Fibroblast of the aortic adventitia (primary cell): ENCODE measurements around the gene NOL4L. TPM values are rescaled to one million over a fixed set of nuclear protein-coding genes. Genes with fewer than 3 reads are reported as not detected.

Experiments
- DNase-seq: peaks from one replicate; pipeline ENCODE4 v3.0.0-alpha.2; 2010; ENCODE audit warnings: low read depth
- H3K4me3 ChIP-seq: 2 replicates; pipeline ENCODE4 v1.5.1; 2011; ENCODE audit warnings: low read depth, mild to moderate bottlenecking, control low read depth, low read length, moderate library complexity
- CTCF ChIP-seq: IDR thresholded peaks from 2 replicates; pipeline ENCODE4 v1.5.1; 2011; ENCODE audit warnings: mild to moderate bottlenecking, low read length, control low read depth, inconsistent platforms; ENCODE audit not compliant: insufficient read depth
- total RNA-seq: library from RNA; depleted of rRNA; stranded (reverse); fragments of >200 nt; gene quantifications from 2 replicates; pipeline ENCODE4 v1.2.3, GENCODE V29; 2012; ENCODE audit warnings: low replicate concordance

Gene NOL4L
- total RNA-seq, 1 donor = 4.5 TPM

- TF ChIP-seq CTCF = no peak
- DNase-seq = no peak
- H3K4me3 ChIP-seq = no peak overlapping the region
These were observed 137.8 kb downstream of the NOL4L start for GRCh38 chr20:32447136-32448027.

GRCh38 chr20:32446301-32447100 lies 138.6 kb downstream of the NOL4L start:
- no peak overlapping the region for H3K4me3 ChIP-seq
- DNase-seq = no peak

GRCh38 chr20:32445539-32446273 lies 139.4 kb downstream of the NOL4L start:
- H3K4me3 ChIP-seq = no peak overlapping the region
- DNase-seq = no peak
- no peak for TF ChIP-seq CTCF

More at GRCh38 chr20:32446301-32447100, 138.6 kb downstream of the NOL4L start:
- no peak for TF ChIP-seq CTCF

GRCh38 chr20:32444474-32445220 lies 140.5 kb downstream of the NOL4L start:
- H3K4me3 ChIP-seq = no peak overlapping the region
- TF ChIP-seq CTCF = no peak
- no peak for DNase-seq

- DNase-seq = no peak
- H3K4me3 ChIP-seq = no peak overlapping the region
- TF ChIP-seq CTCF = no peak
These were observed 141.7 kb downstream of the NOL4L start for GRCh38 chr20:32443386-32443974.
